ENCODE results near the gene OR14C36. TPM values are rescaled to one million over a fixed set of nuclear protein-coding genes. Genes with fewer than 3 reads are reported as not detected.

OR14C36 gene
- total RNA-seq, 2 donors from 2014 or later = not detected

DNA sequence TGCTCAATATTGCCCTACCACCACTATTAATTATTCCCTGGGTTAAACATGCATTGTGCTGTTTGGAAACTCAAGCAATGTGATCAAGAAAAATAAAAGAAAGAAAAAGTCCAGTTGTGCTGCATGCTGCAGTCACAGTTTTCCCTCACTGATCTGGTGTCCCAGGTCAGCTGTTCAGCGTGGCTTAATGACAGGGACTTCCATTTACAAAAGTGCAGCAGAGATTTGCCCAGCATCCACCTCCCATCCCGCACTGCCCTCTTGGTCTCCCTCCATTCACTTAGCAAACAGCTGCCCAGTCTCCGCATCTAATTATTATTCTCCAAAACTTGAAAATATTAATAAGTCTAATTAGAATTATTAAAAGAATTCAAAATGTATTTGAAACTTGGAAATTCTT, 10.8 kb downstream of the OR14C36 start:
- Mint-ChIP-seq H3K4me1 (no peaks in the 10 kb centered on the region), H3K27me3 (ENCODE audit: insufficient read depth) (no peaks in the 10 kb centered on the region)

DNA sequence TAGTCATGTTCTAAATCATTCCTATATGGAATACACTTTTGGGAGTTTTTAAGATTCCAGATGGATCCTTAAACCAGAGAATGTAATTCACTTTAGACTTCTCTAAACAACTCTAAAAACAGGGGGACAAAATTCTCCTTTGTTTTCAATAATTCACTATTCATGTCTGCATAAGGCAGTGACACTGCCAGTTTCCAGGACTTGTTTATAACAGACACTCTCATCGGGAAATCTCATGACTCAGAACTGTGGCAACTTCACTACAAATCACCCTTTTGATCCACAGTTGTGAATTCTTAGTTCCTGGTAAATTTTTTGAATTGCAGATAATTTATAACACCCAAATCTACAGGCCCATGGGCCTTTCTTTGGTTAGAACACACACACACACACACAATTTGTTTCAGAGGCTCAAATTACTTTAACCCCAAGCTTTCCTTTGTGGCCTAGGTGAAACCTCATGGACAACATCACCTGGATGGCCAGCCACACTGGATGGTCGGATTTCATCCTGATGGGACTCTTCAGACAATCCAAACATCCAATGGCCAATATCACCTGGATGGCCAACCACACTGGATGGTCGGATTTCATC, 12.6 kb downstream of the OR14C36 start, which contains the start of gene OR2T4:
OR2T4 (plus strand) TSS at position 545 of the 595 bp plus-strand sequence; CDS start at position 545, 0 bp downstream.
- Histone ChIP-seq H3K27ac (ENCODE audit: low read depth, low read length) (no peak within 1 kb of the TSS), H3K9me3 (ENCODE audit: control insufficient read depth, low read length) (peaks cover 64% of the 10 kb centered on the region), H3K9ac (ENCODE audit: extremely low read depth, low read length, poor library complexity, severe bottlenecking) (no peak within 1 kb of the TSS), H3K4me1 (ENCODE audit: control insufficient read depth, insufficient read depth, low read length) (no peaks in the 10 kb centered on the region), H3K27me3 (ENCODE audit: control insufficient read depth, insufficient read depth, low read length, poor library complexity, severe bottlenecking) (no peaks in the 10 kb centered on the region), H3K36me3 (ENCODE audit: control insufficient read depth, insufficient read depth, low read length) (no peaks in the 10 kb centered on the region), H3K4me3 (ENCODE audit: low read length) (no peak within 1 kb of the TSS)
- H3K27me3 Mint-ChIP-seq (ENCODE audit: insufficient read depth) = no peaks in the 10 kb centered on the region
- no peak for DNase-seq
- TF ChIP-seq, protein P1, sequence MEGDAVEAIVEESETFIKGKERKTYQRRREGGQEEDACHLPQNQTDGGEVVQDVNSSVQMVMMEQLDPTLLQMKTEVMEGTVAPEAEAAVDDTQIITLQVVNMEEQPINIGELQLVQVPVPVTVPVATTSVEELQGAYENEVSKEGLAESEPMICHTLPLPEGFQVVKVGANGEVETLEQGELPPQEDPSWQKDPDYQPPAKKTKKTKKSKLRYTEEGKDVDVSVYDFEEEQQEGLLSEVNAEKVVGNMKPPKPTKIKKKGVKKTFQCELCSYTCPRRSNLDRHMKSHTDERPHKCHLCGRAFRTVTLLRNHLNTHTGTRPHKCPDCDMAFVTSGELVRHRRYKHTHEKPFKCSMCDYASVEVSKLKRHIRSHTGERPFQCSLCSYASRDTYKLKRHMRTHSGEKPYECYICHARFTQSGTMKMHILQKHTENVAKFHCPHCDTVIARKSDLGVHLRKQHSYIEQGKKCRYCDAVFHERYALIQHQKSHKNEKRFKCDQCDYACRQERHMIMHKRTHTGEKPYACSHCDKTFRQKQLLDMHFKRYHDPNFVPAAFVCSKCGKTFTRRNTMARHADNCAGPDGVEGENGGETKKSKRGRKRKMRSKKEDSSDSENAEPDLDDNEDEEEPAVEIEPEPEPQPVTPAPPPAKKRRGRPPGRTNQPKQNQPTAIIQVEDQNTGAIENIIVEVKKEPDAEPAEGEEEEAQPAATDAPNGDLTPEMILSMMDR (conservative IDR thresholded peaks at IDR 0.05) = no peak
- H3K9me3 Mint-ChIP-seq = peaks cover 88% of the 10 kb centered on the region
- H3K36me3 Mint-ChIP-seq (ENCODE audit: low read depth) = no peaks in the 10 kb centered on the region
- no peaks in the 10 kb centered on the region for H3K4me1 Mint-ChIP-seq
- no peak within 1 kb of the TSS for H3K4me3 Mint-ChIP-seq
- 21 to 38% methylated on average over 3 of the region's 3 CpGs for WGBS, 2 experiments (ENCODE audit: insufficient coverage in 1 of 2, insufficient read length in 1 of 2)
- H3K27ac Mint-ChIP-seq = no peak within 1 kb of the TSS

More for the DNA sequence above, 10.8 kb downstream of the OR14C36 start:
- Mint-ChIP-seq H3K4me3 (no peak overlapping the region), H3K36me3 (ENCODE audit: low read depth) (no peaks in the 10 kb centered on the region), H3K9me3 (peaks cover 79% of the 10 kb centered on the region), H3K27ac (no peak overlapping the region)
- Histone ChIP-seq H3K4me1 (ENCODE audit: control insufficient read depth, insufficient read depth, low read length) (no peaks in the 10 kb centered on the region), H3K27ac (ENCODE audit: low read depth, low read length) (no peak overlapping the region), H3K4me3 (ENCODE audit: low read length) (no peak overlapping the region), H3K27me3 (ENCODE audit: control insufficient read depth, insufficient read depth, low read length, poor library complexity, severe bottlenecking) (no peaks in the 10 kb centered on the region), H3K9me3 (ENCODE audit: control insufficient read depth, low read length) (peaks cover 51% of the 10 kb centered on the region), H3K36me3 (ENCODE audit: control insufficient read depth, insufficient read depth, low read length) (no peaks in the 10 kb centered on the region), H3K9ac (ENCODE audit: extremely low read depth, low read length, poor library complexity, severe bottlenecking) (no peak overlapping the region)
- TF ChIP-seq, protein P1 (conservative IDR thresholded peaks at IDR 0.05) = no peak
- 40 to 57% methylated on average over 1 to 2 of the region's 3 CpGs for WGBS, 2 experiments (ENCODE audit: insufficient coverage in 1 of 2, insufficient read length in 1 of 2)
- DNase-seq = no peak

DNA sequence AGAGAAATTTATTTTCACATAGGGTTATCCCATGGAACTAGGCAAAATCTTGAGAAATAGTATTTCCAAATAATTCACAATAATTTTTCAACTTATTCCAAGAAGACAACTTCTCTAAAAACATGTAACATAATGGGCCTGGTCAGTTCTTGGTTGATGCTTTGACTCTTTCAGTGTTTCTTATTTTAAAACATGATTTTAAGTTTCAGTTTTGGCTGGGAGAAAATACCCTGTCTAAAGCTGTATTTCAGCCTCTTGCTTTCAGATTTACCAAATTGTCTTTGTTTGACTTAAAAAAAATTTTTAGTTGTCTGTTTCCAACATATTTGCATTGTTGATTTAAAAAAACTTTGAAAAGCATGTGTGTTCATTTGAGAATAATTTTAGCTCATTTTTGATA, 18.0 kb downstream of the OR14C36 start:
- Histone ChIP-seq H3K4me3 (ENCODE audit: low read length) (no peak overlapping the region), H3K4me1 (ENCODE audit: control insufficient read depth, insufficient read depth, low read length) (no peaks in the 10 kb centered on the region), H3K9me3 (ENCODE audit: control insufficient read depth, low read length) (peaks cover 78% of the 10 kb centered on the region), H3K36me3 (ENCODE audit: control insufficient read depth, insufficient read depth, low read length) (no peaks in the 10 kb centered on the region), H3K27me3 (ENCODE audit: control insufficient read depth, insufficient read depth, low read length, poor library complexity, severe bottlenecking) (no peaks in the 10 kb centered on the region), H3K27ac (ENCODE audit: low read depth, low read length) (no peak overlapping the region), H3K9ac (ENCODE audit: extremely low read depth, low read length, poor library complexity, severe bottlenecking) (no peak overlapping the region)
- no peak for DNase-seq
- no peak overlapping the region for H3K27ac Mint-ChIP-seq
- no peaks in the 10 kb centered on the region for H3K4me1 Mint-ChIP-seq
- H3K36me3 Mint-ChIP-seq (ENCODE audit: low read depth) = no peaks in the 10 kb centered on the region
- H3K4me3 Mint-ChIP-seq = no peak overlapping the region
- peaks cover 90% of the 10 kb centered on the region for H3K9me3 Mint-ChIP-seq
- no peaks in the 10 kb centered on the region for H3K27me3 Mint-ChIP-seq (ENCODE audit: insufficient read depth)
- TF ChIP-seq, protein P1 (conservative IDR thresholded peaks at IDR 0.05) = no peak

All from endodermal cell (in vitro differentiated cells).